Panc1 (cell line): Measurements from ENCODE around the gene DDI2. TPM values are rescaled to one million over a fixed set of nuclear protein-coding genes. Genes with fewer than 3 reads are reported as not detected.

Experiments used
- ATAC-seq: fragments of 200-7000 bp; cut with Tn5 transposase; 2 replicates; pipeline ENCODE4 v1.9.1; 2020; ENCODE audit warnings: mild to moderate bottlenecking, moderate library complexity
- BruUV-seq: library from RNA; stranded (reverse); fragments of 400-500 nt; replicated peaks from 2 replicates; lab custom pipeline; 2021; lab: Mats Ljungman, UMichigan
- CTCF ChIA-PET: fragments of 300-600 bp; sonication (Branson Sonifier 250); formaldehyde crosslinking; loops from one replicate; lab custom pipeline; 2022; ENCODE audit warnings: antibody characterized with exemption; lab: Charles Lee
- POLR2A ChIA-PET: fragments of 300-600 bp; sonication (Branson Sonifier 250); formaldehyde crosslinking; loops from one replicate; lab custom pipeline; 2022; ENCODE audit warnings: antibody characterized with exemption; lab: Charles Lee
- DNase-seq: peaks from one replicate; pipeline ENCODE4 v3.0.0-alpha.2; 2010; ENCODE audit warnings: low read depth, low spot score
- H3K27ac ChIP-seq: 2 replicates; pipeline ENCODE4 v1.5.1; 2011; ENCODE audit warnings: mild to moderate bottlenecking, low read length, inconsistent platforms
- H3K27me3 ChIP-seq: fragments of 200-500 bp; sonication (Bioruptor generic); 2 replicates; pipeline ENCODE4 v1.6.0; 2014; ENCODE audit warnings: low read length, inconsistent platforms; ENCODE audit not compliant: control insufficient read depth, insufficient read depth
- H3K36me3 ChIP-seq: fragments of 200-500 bp; sonication (Bioruptor generic); 2 replicates; pipeline ENCODE4 v1.5.1; 2014; ENCODE audit warnings: inconsistent platforms, mild to moderate bottlenecking, low read length, moderate library complexity; ENCODE audit not compliant: control insufficient read depth, insufficient read depth
- H3K4me1 ChIP-seq: 2 replicates; pipeline ENCODE4 v1.5.1; 2011; ENCODE audit warnings: inconsistent platforms, mild to moderate bottlenecking, low read length, moderate library complexity; ENCODE audit not compliant: control insufficient read depth, insufficient read depth
- H3K4me3 ChIP-seq, 2 experiments: 2 replicates each; pipeline ENCODE4 v1.5.1; 2011 to 2012; ENCODE audit warnings: low read depth in 2 of 2, low read length in 2 of 2, mild to moderate bottlenecking in 2 of 2, inconsistent platforms in 1 of 2, moderate library complexity in 1 of 2
- H3K9me3 ChIP-seq: fragments of 200-500 bp; sonication (Bioruptor generic); 2 replicates; pipeline ENCODE4 v1.5.1; 2014; ENCODE audit warnings: low read depth, mild to moderate bottlenecking, inconsistent platforms, low read length, moderate library complexity; ENCODE audit not compliant: control insufficient read depth, insufficient read depth
- CTCF ChIP-seq: fragments of 450-650 bp; IDR thresholded peaks from 2 replicates; pipeline ENCODE4 v1.5.1; 2017; ENCODE audit warnings: mild to moderate bottlenecking
- POLR2AphosphoS5 ChIP-seq: IDR thresholded peaks from 2 replicates; pipeline ENCODE4 v1.6.1; 2012; ENCODE audit warnings: mild to moderate bottlenecking, low read depth, low read length, moderate library complexity
- REST ChIP-seq, 2 experiments: IDR thresholded peaks; 2 replicates each; pipeline ENCODE4 v1.6.1; 2011 to 2012; ENCODE audit warnings: low read depth in 2 of 2, control low read depth in 1 of 2, low read length in 1 of 2, mild to moderate bottlenecking in 1 of 2, moderate library complexity in 1 of 2; ENCODE audit not compliant: insufficient read depth in 1 of 2
- SIN3A ChIP-seq: IDR thresholded peaks from 2 replicates; pipeline ENCODE4 v1.6.1; 2012; ENCODE audit warnings: low read depth, mild to moderate bottlenecking, low read length, moderate library complexity, borderline replicate concordance; ENCODE audit not compliant: insufficient read depth
- TCF7L2 ChIP-seq: IDR thresholded peaks from 2 replicates; pipeline ENCODE4 v1.6.1; 2011; ENCODE audit warnings: mild to moderate bottlenecking, low read depth, low read length, inconsistent platforms
- in situ Hi-C: cut with HindIII; loops from 2 replicates; pipeline ENCODE4 v1.10.0; 2016; ENCODE audit warnings: low sequenced_read_pairs, low pct_unique_long_range_greater_than_20kb
- intact Hi-C: fragments of 100-400 bp; cut with micrococcal nuclease; formaldehyde crosslinking; loops from one replicate; pipeline ENCODE4 v1.10.0; 2022; ENCODE audit not compliant: unreplicated experiment
- total RNA-seq: library from RNA; stranded (reverse); gene quantifications from one replicate; pipeline ENCODE4 v1.2.1, GENCODE V29; 2021; ENCODE audit not compliant: unreplicated experiment

The DDI2 gene
- total RNA-seq, 1 experiment from 2014 or later: 27.7 TPM

- H3K27ac ChIP-seq: no peak overlapping the region
- peaks cover 18% of the 10 kb centered on the region for H3K36me3 ChIP-seq
- no peaks in the 10 kb centered on the region for H3K9me3 ChIP-seq
- no peak overlapping the region for H3K4me3 ChIP-seq
- H3K27me3 ChIP-seq: no peaks in the 10 kb centered on the region
- DNase-seq: no peak
- ATAC-seq: no peak
- BruUV-seq: no TSS peak
- ChIA-PET CTCF (no interaction called here), POLR2A (no interaction called here)
- intact Hi-C loops: no loop called here
- no peak for TF ChIP-seq TCF7L2
- no peak for TF ChIP-seq CTCF
- no peak for TF ChIP-seq POLR2AphosphoS5
- no peak for TF ChIP-seq REST (IDR thresholded peaks at IDR 0.05; ENCODE audit: insufficient read depth in 1 of 2, low read depth in 2 of 2, low read length in 1 of 2)
- TF ChIP-seq SIN3A: no peak
- in situ Hi-C loops: no loop called here
- no peaks in the 10 kb centered on the region for H3K4me1 ChIP-seq
Observed at GRCh38 chr1:15639931-15640330, 22.7 kb downstream of the DDI2 start.

GRCh38 chr1:15640667-15641066 lies 23.4 kb downstream of the DDI2 start:
- Histone ChIP-seq H3K4me3 (no peak overlapping the region), H3K36me3 (peaks cover 16% of the 10 kb centered on the region), H3K27ac (no peak overlapping the region), H3K27me3 (no peaks in the 10 kb centered on the region), H3K4me1 (no peaks in the 10 kb centered on the region), H3K9me3 (no peaks in the 10 kb centered on the region)
- intact Hi-C loops: no loop called here
- no TSS peak for BruUV-seq
- ChIA-PET CTCF (no interaction called here), POLR2A (no interaction called here)
- no peak for DNase-seq
- TF ChIP-seq REST (IDR thresholded peaks at IDR 0.05; ENCODE audit: insufficient read depth in 1 of 2, low read depth in 2 of 2, low read length in 1 of 2): no peak
- no peak for TF ChIP-seq CTCF
- no peak for TF ChIP-seq POLR2AphosphoS5
- TF ChIP-seq SIN3A: no peak
- TF ChIP-seq TCF7L2: no peak
- no peak for ATAC-seq
- in situ Hi-C loops: no loop called here
